Uterus (tissue), 2 donors: ENCODE measurements around the gene THBS3.

Experiments used
- CTCF ChIP-seq, 4 experiments: fragments of 200-600 bp in 2 of 4; fragments of 450-650 bp in 2 of 4; sonication (generic) in 2 of 4; IDR thresholded peaks; one replicate each; pipeline ENCODE4 v1.5.1; 2016 to 2019; ENCODE audit warnings: antibody characterized with exemption in 4 of 4, mild to moderate bottlenecking in 2 of 4, moderate library complexity in 1 of 4
- POLR2A ChIP-seq, 2 donors: fragments of 450-650 bp; IDR thresholded peaks; one replicate each; pipeline ENCODE4 v1.6.1; 2016; ENCODE audit warnings: antibody characterized with exemption in 2 of 2, mild to moderate bottlenecking in 1 of 2, moderate library complexity in 1 of 2

DNA sequence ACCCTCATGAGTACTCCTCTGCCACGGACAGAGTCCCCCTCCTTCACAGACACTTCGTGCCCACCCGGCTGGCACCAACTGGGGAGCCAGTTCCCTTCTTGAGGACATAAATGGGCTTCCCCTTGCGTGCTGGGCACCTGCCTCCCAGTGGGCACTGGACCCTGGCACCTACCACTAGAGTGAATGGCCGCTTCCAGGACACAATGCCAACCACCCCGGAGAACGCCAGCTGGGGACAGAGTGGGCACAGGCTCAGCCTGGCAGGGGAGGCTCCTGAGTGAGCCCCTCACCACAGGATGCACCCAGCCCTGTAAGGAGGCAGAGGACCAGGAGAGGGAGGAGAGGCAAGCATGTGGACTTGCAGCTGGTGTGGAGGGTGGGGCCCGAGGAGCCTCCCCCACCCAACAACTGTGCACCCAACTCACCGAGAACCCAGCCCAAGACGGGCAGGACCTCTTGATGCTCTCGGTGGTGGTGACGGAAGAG, 46.6 kb upstream of the THBS3 start:
- TF ChIP-seq POLR2A (IDR thresholded peaks at IDR 0.05) (no peak), CTCF (IDR thresholded peaks at IDR 0.05) (no peak)
